Endometrium (tissue), 2 donors: Measurements from ENCODE around the gene PNLIPRP2.

Experiments
- FAIRE-seq: peaks from 2 replicates; lab custom pipeline; 2012; peaks lifted over from hg19 to GRCh38; lab: Jason Lieb, UNC
- donor health status: control.
- donor health status: control.

PNLIPRP2 gene

GRCh38 chr10:116655568-116655967 is 34.8 kb downstream of the PNLIPRP2 start:
- no peak for FAIRE-seq

- FAIRE-seq = no peak
These were observed 35.3 kb downstream of the PNLIPRP2 start for GRCh38 chr10:116656044-116656443.

- no peak for FAIRE-seq
These were observed 37.3 kb downstream of the PNLIPRP2 start for GRCh38 chr10:116657863-116658551.

GRCh38 chr10:116659049-116659670 is 38.4 kb downstream of the PNLIPRP2 start:
- no peak for FAIRE-seq

GRCh38 chr10:116660860-116661259 is 40.1 kb downstream of the PNLIPRP2 start:
- no peak for FAIRE-seq

- FAIRE-seq = no peak
These were observed 42.6 kb downstream of the PNLIPRP2 start for GRCh38 chr10:116663342-116663741.

- no peak for FAIRE-seq
These were observed 43.9 kb downstream of the PNLIPRP2 start for GRCh38 chr10:116664631-116665030.

GRCh38 chr10:116665541-116666125 is 44.9 kb downstream of the PNLIPRP2 start:
- FAIRE-seq = no peak

GRCh38 chr10:116667484-116667883 is 46.7 kb downstream of the PNLIPRP2 start:
- no peak for FAIRE-seq

- no peak for FAIRE-seq
These were observed 47.3 kb downstream of the PNLIPRP2 start for GRCh38 chr10:116668018-116668417.

- FAIRE-seq = no peak
These were observed 47.7 kb downstream of the PNLIPRP2 start for GRCh38 chr10:116668446-116668845.

GRCh38 chr10:116669080-116669479 is 48.3 kb downstream of the PNLIPRP2 start:
- FAIRE-seq = no peak

GRCh38 chr10:116669832-116670644 is 49.3 kb downstream of the PNLIPRP2 start:
- FAIRE-seq = no peak

- no peak for FAIRE-seq
These were observed 50.0 kb downstream of the PNLIPRP2 start for GRCh38 chr10:116670706-116671105.

- no peak for FAIRE-seq
These were observed 50.6 kb downstream of the PNLIPRP2 start for GRCh38 chr10:116671274-116671926.

GRCh38 chr10:116672891-116673290 is 52.1 kb downstream of the PNLIPRP2 start:
- FAIRE-seq = no peak

- no peak for FAIRE-seq
These were observed 53.1 kb downstream of the PNLIPRP2 start for GRCh38 chr10:116673866-116674265.

GRCh38 chr10:116674901-116675423 is 54.2 kb downstream of the PNLIPRP2 start:
- FAIRE-seq = no peak

- FAIRE-seq = no peak
These were observed 55.4 kb downstream of the PNLIPRP2 start for GRCh38 chr10:116676118-116676517.

- no peak for FAIRE-seq
These were observed 55.9 kb downstream of the PNLIPRP2 start for GRCh38 chr10:116676633-116677032.

GRCh38 chr10:116679351-116679750 is 58.6 kb downstream of the PNLIPRP2 start:
- FAIRE-seq = no peak

- no peak for FAIRE-seq
These were observed 62.4 kb downstream of the PNLIPRP2 start for GRCh38 chr10:116683166-116683565.
